HG03060 (cell line): ENCODE measurements around the gene PRAC2.

Source experiments
- ATAC-seq: cut with Tn5 transposase; IDR thresholded peaks from one replicate; pipeline ENCODE4 v1.9.1; 2021; ENCODE audit warnings: low read depth, moderate number of reproducible peaks; ENCODE audit not compliant: unreplicated experiment

Gene PRAC2

GRCh38 chr17:48732688-48733629 is 10.0 kb downstream of the PRAC2 start:
- ATAC-seq, result no peak

DNA sequence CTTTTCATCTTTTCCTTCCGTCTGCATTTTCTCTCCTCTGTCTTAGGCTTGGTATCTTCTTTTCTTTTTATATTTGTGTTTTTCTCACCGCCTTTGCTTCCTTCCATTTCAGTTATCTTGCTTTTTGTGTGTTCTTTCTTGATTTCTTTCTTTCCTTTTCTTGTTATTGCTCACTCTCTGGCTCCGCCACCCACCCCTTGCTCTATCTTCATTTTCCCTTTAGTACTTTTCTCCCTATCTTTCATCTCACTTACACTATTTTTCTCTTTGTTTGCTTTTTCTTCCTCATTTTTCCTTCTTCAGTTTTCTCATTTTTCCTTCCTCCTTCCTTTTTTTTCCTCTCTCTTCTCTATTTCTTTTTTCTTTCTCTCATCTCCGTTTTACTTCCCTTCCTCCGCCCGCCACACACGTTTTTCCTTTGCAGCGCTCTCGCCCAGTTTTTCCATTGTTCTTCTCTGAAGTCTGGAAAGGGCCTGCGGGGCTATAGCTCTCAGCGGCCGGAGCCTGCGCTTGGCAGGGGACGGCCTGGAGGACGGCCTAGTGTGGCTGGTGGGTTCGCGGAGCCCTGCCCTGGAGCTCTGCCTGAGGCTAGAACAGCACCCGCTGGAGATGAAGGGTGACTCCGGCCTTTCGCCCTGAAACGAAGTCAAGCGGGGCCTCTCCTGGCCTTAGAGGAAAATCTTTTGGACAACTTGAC is 10.8 kb downstream of the PRAC2 start:
- no peak for ATAC-seq

DNA sequence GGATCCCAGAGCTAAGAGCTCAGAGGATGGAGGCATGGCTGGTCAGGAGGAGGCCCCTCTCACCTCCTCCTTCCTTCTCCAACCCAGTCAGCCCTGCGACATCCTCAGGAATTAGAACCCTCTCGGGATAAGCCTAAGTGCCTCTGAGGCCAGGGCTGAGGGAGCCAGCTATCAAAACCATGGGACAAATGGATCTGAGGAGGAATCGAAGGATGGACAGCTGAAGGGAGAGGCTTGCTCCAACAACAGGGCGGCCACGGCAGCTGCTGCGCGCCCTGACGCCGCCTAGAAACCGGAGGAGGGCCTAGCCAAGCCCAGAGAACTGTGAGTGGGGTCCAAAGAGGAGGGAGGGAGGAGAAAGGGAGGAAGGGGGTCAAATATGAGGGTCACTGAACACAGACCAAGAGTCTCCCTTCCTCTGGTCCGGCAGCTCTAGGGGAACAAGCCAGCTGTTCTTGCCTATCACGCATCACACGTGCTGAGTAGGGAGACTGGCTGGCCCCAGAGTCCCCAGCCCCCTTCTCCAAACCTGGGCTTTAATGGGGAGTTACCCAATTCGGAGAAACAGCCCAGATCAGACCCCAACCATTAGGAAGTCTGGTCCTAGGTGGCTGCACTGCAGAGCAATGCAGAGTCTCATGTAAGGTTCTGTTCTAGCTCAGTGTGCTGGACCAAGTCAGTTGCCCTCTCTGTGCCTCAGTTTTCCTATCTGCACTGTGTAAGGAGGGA is 11.5 kb downstream of the PRAC2 start:
- ATAC-seq, result no peak

- ATAC-seq, result no peak
These were observed 12.0 kb downstream of the PRAC2 start for GRCh38 chr17:48735062-48735351.

GRCh38 chr17:48737330-48738043 is 14.5 kb downstream of the PRAC2 start:
- ATAC-seq, result no peak

GRCh38 chr17:48738424-48738802 is 15.4 kb downstream of the PRAC2 start:
- ATAC-seq, result no peak

DNA sequence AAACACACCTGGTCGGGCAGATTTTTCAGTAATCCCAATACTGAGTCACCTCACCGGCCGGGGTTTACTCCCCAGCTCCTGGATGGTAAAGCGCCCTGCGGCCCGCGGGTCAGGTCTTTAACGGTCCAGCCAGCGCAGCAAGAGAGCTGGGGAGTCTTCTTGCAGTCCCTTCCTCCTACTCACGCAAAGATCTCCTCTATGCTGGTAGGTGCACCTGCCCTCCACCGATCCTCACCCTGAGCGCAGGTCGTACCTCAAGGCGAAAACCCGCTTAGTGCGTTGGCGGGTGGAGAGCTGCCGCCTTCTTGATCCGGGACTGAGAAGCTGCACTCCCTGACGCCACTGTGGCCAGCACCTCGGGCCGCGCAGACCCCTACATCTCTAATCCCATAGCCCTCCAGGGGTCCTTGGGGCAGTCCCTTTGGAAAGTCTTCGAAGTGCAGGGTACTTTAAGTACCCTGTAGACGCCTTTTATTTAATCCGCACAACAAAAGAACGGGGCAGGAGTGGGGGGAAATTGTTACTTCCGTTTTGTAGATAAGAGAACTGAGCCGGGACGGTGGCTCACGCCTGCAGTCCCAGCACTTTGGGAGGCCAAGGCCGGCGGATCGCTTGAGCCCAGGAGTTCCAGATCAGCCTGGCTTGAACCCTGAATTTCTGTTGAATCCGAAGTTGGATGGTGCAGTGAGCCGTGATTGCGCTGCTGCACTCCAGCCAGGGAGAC is 16.0 kb downstream of the PRAC2 start:
- no peak for ATAC-seq

DNA sequence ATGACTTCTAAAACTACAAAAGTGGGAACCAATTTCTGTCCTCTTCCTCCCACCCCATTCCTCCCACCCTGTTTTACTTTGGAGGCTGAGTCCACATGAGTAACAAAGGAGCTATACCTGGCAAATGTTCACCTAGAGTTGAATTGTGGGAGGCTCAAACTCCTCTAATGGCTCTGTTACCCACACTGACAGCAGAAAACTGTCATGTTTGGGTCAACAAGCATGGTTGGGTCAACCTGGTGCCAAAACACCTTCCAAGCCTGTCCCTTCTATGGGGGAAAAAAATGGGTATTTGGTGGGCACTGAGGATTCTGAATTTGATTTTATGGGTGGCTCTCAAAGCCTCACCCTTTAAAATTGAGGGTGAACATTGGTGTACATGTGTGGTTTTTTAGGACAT is 17.6 kb downstream of the PRAC2 start:
- ATAC-seq, result no peak

GRCh38 chr17:48745381-48746275 is 22.6 kb downstream of the PRAC2 start:
- ATAC-seq, result no peak

DNA sequence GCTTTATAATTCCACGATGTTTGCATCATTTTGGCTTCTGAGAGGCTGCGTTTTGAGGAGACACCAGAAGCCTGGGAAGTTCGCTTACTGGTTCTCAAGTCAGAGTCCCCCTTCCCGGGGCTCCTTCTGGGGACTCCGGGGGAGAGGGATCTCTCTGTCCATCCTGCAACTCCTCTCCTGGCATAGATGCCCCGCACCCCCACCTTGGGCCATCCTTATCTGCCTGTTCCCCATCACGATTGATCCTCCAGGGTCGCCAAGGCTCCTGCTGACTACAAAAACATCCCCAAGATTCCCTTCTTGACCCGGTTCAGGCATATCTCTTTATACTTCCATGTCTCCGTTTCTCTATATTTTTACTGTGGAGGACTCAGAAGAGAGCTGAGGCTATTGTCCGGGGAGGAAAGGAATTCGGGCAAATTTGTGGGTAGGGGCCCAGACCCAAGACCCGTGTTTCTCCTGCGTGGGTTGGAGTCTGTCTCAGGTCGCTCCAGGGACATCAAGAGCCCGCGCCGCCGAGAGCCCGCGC is 24.0 kb downstream of the PRAC2 start:
- ATAC-seq, result no peak

DNA sequence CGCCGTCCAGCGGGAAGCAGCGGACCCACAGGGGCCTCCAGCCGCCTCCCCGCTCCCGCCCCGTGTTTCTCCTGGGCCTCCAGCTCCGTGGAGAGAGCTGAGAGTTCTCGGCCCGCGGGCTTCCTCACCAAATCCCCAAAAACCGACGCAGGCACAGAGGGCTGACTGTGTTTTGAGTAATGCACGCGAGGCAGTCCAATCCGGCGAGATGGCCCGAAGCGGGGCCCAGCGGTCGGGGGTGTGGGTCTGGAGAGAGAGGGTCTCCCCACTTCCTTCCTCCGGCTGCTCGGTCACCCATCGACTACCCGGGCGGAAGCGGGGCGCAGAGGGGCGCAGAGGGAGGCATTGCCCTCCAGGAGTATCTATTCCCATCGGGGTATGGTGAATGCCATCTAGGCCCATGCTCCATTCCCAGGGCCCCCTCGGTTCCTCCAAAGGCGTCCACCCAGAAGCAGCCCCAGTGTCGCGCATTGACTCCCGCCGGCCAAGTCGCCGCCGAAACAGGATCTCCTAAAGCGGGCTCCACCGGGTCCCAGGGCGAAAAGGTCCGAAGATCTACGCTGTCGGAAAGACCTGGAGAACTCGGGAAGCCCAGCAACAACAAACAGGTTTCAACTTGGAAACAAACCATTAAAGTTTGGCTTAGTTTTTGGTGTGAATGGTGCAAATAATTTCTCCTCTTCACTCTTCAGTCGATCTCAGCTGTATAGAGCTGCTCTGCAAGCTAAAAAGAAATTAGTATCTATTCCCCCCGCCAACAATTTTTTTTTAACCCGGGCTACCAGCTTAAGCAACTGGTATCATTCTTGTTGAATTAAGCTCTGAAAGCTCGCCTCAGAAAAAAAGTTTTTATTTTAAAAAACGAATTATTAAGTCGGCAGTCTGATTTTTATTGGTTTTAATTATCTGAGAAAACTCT is 24.7 kb downstream of the PRAC2 start:
- ATAC-seq, result no peak

- ATAC-seq, result no peak
These were observed 26.0 kb downstream of the PRAC2 start for GRCh38 chr17:48748718-48749566.

- ATAC-seq, result no peak
These were observed 26.9 kb downstream of the PRAC2 start for GRCh38 chr17:48749621-48750553.

- no peak for ATAC-seq
These were observed 28.2 kb downstream of the PRAC2 start for GRCh38 chr17:48751172-48751571.

DNA sequence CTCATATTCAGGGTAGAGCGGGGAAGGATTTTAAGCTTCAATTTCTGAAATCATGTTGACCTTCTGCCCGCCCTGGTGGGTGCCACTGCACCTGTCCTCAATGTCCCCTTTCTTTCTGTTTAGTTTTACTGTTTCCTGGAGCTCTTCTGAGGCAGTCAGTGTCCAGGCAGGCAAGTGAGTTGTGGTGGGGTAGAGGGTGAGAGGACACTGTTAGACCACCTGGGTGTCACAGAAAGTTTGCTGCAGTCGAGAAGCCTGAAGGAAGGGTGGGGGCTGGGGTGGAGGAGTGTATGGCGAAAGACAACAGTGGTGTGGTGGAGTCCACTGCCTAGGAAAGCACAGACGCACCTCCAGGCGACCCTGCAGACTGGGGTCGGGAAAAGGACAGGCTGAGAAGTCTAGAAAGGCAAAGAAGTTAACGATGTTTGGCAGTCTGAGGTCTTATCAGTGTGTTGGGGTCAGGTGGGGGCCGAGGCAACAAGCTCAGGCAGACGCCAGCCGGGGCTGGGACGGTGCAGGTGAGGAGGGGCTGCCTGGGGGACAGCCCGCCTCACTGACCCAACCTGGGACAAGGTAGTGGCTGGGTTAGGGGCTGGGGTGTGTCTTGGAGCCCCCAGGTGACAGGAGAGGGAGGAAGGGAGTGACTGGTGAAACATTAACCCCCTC is 28.9 kb downstream of the PRAC2 start:
- ATAC-seq, result no peak
